ENCODE data around the gene ABHD16A. TPM values are rescaled to one million over a fixed set of nuclear protein-coding genes. Genes with fewer than 3 reads are reported as not detected.

ABHD16A gene
- total RNA-seq, 1 donor from 2014 or later = 120 TPM

GRCh38 chr6:31722173-31722572 lies 19.0 kb upstream of the ABHD16A start:
- H3K27me3 Mint-ChIP-seq (ENCODE audit: unreplicated experiment) = peaks cover 14% of the 10 kb centered on the region
- H3K36me3 Mint-ChIP-seq (ENCODE audit: unreplicated experiment) = peaks cover 14% of the 10 kb centered on the region
- no peak overlapping the region for H3K27ac Mint-ChIP-seq (ENCODE audit: unreplicated experiment)
- DNase-seq = no peak
- H3K9me3 Mint-ChIP-seq (ENCODE audit: unreplicated experiment) = peaks cover 14% of the 10 kb centered on the region
- no peaks in the 10 kb centered on the region for H3K4me1 Mint-ChIP-seq (ENCODE audit: low read depth, unreplicated experiment)
- no peak overlapping the region for H3K4me3 Mint-ChIP-seq (ENCODE audit: unreplicated experiment)
- no peak for TF ChIP-seq CTCF (IDR thresholded peaks at IDR 0.05; ENCODE audit: partially characterized antibody, unreplicated experiment)

- no peak for TF ChIP-seq CTCF (IDR thresholded peaks at IDR 0.05; ENCODE audit: partially characterized antibody, unreplicated experiment)
- peaks cover 10% of the 10 kb centered on the region for H3K36me3 Mint-ChIP-seq (ENCODE audit: unreplicated experiment)
- no peak within 1 kb of the TSS for H3K27ac Mint-ChIP-seq (ENCODE audit: unreplicated experiment)
These were observed 18.4 kb upstream of the ABHD16A start, which contains the start of gene LY6G6C for GRCh38 chr6:31721351-31722020. TSS of gene LY6G6C (minus strand) at chr6:31721746. CDS start at chr6:31721679, 67 bp downstream.

GRCh38 chr6:31720196-31720770 lies 17.2 kb upstream of the ABHD16A start:
- peaks cover 7% of the 10 kb centered on the region for H3K9me3 Mint-ChIP-seq (ENCODE audit: unreplicated experiment)
- no peak for DNase-seq
- H3K27ac Mint-ChIP-seq (ENCODE audit: unreplicated experiment) = no peak overlapping the region
- H3K4me1 Mint-ChIP-seq (ENCODE audit: low read depth, unreplicated experiment) = no peaks in the 10 kb centered on the region
- H3K4me3 Mint-ChIP-seq (ENCODE audit: unreplicated experiment) = peak overlapping the region; percentile 23
- H3K36me3 Mint-ChIP-seq (ENCODE audit: unreplicated experiment) = no peaks in the 10 kb centered on the region
- H3K27me3 Mint-ChIP-seq (ENCODE audit: unreplicated experiment) = peaks cover 9% of the 10 kb centered on the region
- TF ChIP-seq CTCF (IDR thresholded peaks at IDR 0.05; ENCODE audit: partially characterized antibody, unreplicated experiment) = no peak

More at GRCh38 chr6:31721351-31722020, 18.4 kb upstream of the ABHD16A start, which contains the start of gene LY6G6C:
- Mint-ChIP-seq H3K4me3 (ENCODE audit: unreplicated experiment) (no peak within 1 kb of the TSS), H3K9me3 (ENCODE audit: unreplicated experiment) (peaks cover 11% of the 10 kb centered on the region), H3K4me1 (ENCODE audit: low read depth, unreplicated experiment) (no peaks in the 10 kb centered on the region), H3K27me3 (ENCODE audit: unreplicated experiment) (peaks cover 14% of the 10 kb centered on the region)
- no peak for DNase-seq

GRCh38 chr6:31719001-31719400 lies 15.9 kb upstream of the ABHD16A start:
- DNase-seq = no peak
- Mint-ChIP-seq H3K4me3 (ENCODE audit: unreplicated experiment) (no peak overlapping the region), H3K36me3 (ENCODE audit: unreplicated experiment) (no peaks in the 10 kb centered on the region), H3K4me1 (ENCODE audit: low read depth, unreplicated experiment) (peaks cover 7% of the 10 kb centered on the region), H3K27me3 (ENCODE audit: unreplicated experiment) (peaks cover 7% of the 10 kb centered on the region), H3K9me3 (ENCODE audit: unreplicated experiment) (peaks cover 7% of the 10 kb centered on the region), H3K27ac (ENCODE audit: unreplicated experiment) (no peak overlapping the region)
- TF ChIP-seq CTCF (IDR thresholded peaks at IDR 0.05; ENCODE audit: partially characterized antibody, unreplicated experiment) = no peak

- no peak for DNase-seq
- H3K4me3 Mint-ChIP-seq (ENCODE audit: unreplicated experiment) = no peak overlapping the region
- H3K4me1 Mint-ChIP-seq (ENCODE audit: low read depth, unreplicated experiment) = peaks cover 9% of the 10 kb centered on the region
- peaks cover 8% of the 10 kb centered on the region for H3K27me3 Mint-ChIP-seq (ENCODE audit: unreplicated experiment)
- H3K27ac Mint-ChIP-seq (ENCODE audit: unreplicated experiment) = no peak overlapping the region
- TF ChIP-seq CTCF (IDR thresholded peaks at IDR 0.05; ENCODE audit: partially characterized antibody, unreplicated experiment) = no peak
- peaks cover 5% of the 10 kb centered on the region for H3K9me3 Mint-ChIP-seq (ENCODE audit: unreplicated experiment)
- H3K36me3 Mint-ChIP-seq (ENCODE audit: unreplicated experiment) = no peaks in the 10 kb centered on the region
These were observed 15.1 kb upstream of the ABHD16A start for GRCh38 chr6:31718265-31718664.

All from glutamatergic neuron (in vitro differentiated cells).